ENCODE measurements around the gene PDE6C. TPM values are rescaled to one million over a fixed set of nuclear protein-coding genes. Genes with fewer than 3 reads are reported as not detected.

Gene PDE6C
- total RNA-seq, 1 donor from 2014 or later = not detected

DNA sequence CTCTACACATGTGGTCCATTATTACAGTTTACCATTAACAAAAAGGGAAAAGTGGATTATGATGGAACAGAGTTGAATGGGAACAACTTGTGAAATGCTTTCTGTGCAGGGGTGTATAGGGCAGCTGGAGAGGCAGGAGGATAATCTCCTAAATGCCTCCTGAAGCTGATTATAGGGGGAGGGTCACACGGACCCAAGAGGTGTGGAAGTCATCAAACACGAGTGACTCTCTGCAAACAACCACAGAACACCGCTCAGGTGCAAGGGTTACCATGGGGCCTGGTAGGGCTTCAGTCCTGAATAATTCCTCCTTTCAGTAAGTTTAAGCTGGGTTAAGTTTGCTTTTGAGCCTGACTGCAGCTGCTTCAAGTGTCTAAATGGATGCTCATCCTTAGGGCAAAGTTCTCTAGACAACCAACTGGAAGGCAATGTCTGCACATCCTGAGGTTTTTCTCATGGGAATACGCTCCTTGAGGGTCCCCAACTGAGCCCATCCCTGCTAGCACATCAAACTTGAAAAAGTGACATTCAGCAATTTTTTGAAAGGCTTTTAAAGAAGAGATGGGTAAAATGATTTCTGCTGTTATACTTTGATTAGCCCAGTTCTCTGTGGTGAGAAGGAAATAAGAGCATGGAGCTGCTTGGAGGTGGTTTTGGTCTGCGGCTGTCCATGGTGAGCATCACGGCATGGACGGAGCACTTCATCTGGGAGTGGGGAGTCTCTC lies 1.9 kb downstream of the PDE6C start:
- TF ChIP-seq, protein P1, sequence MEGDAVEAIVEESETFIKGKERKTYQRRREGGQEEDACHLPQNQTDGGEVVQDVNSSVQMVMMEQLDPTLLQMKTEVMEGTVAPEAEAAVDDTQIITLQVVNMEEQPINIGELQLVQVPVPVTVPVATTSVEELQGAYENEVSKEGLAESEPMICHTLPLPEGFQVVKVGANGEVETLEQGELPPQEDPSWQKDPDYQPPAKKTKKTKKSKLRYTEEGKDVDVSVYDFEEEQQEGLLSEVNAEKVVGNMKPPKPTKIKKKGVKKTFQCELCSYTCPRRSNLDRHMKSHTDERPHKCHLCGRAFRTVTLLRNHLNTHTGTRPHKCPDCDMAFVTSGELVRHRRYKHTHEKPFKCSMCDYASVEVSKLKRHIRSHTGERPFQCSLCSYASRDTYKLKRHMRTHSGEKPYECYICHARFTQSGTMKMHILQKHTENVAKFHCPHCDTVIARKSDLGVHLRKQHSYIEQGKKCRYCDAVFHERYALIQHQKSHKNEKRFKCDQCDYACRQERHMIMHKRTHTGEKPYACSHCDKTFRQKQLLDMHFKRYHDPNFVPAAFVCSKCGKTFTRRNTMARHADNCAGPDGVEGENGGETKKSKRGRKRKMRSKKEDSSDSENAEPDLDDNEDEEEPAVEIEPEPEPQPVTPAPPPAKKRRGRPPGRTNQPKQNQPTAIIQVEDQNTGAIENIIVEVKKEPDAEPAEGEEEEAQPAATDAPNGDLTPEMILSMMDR (IDR thresholded peaks at IDR 0.05) = no peak
- Mint-ChIP-seq H3K27me3 (ENCODE audit: low read depth) (peaks cover 2% of the 10 kb centered on the region), H3K9me3 (ENCODE audit: low read depth) (no peaks in the 10 kb centered on the region), H3K4me3 (ENCODE audit: unreplicated experiment) (no peak overlapping the region), H3K27ac (ENCODE audit: unreplicated experiment) (no peak overlapping the region), H3K4me1 (ENCODE audit: low read depth) (peaks cover 11% of the 10 kb centered on the region), H3K36me3 (ENCODE audit: low read depth) (no peaks in the 10 kb centered on the region)
- no peak for DNase-seq (ENCODE audit: low spot score)

DNA sequence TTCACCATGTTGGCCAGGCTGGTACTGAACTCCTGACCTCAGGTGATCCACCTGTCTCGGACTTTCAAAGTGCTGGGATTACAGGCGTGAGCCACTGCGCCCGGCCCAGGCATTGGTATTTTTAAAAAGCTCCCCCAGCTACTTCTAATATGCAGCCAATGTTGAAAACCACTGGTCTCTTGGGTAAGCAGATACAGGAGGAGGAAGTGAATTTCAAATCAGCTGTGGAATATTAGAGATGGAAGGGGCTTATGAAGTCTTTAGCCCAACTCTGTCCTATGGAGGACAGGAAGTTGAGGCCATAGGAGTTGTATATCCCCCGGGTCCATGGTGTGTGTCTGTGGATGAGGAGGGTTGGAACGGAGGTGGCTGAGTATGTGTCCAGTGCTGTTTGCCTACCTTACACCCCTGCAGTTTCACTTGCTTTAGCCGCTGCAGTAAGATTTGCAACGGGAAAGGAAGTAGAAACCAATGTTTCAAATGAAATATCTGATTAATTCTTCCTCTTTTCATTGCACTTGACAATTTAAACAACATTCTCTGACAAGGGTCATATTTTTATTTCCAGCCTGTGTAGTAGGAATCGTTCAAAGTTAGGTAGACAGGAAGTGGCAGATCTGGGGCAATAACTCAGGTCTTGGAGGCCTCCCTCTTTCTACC lies 3.4 kb downstream of the PDE6C start:
- H3K27me3 Mint-ChIP-seq (ENCODE audit: low read depth) = peaks cover 1% of the 10 kb centered on the region
- no peak overlapping the region for H3K4me3 Mint-ChIP-seq (ENCODE audit: unreplicated experiment)
- no peaks in the 10 kb centered on the region for H3K9me3 Mint-ChIP-seq (ENCODE audit: low read depth)
- no peak overlapping the region for H3K27ac Mint-ChIP-seq (ENCODE audit: unreplicated experiment)
- TF ChIP-seq, protein P1 (IDR thresholded peaks at IDR 0.05) = no peak
- H3K4me1 Mint-ChIP-seq (ENCODE audit: low read depth) = peaks cover 11% of the 10 kb centered on the region
- H3K36me3 Mint-ChIP-seq (ENCODE audit: low read depth) = no peaks in the 10 kb centered on the region
- DNase-seq (ENCODE audit: low spot score) = no peak

DNA sequence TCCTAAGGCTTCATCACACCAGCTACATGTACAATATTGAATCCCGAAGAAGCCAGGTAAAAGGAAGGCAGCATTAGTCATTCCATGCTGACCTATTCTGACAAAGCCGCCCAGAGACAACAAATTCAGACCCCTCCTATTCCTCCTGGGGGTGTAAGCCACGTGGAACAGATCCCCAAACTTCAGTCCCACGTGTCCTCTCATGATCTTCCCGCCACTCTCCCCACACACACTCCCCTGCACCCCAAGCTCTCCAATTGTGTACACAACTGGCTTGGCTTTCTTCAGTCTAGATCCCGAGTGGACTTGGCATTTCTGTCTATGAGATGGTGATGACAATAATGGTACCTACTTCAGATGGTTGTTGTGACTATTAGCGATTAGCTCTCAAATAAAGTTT lies 8.6 kb downstream of the PDE6C start:
- TF ChIP-seq, protein P1 (IDR thresholded peaks at IDR 0.05) = no peak
- DNase-seq (ENCODE audit: low spot score) = no peak
- H3K4me1 Mint-ChIP-seq (ENCODE audit: low read depth) = peaks cover 11% of the 10 kb centered on the region
- peaks cover 3% of the 10 kb centered on the region for H3K27me3 Mint-ChIP-seq (ENCODE audit: low read depth)
- no peak overlapping the region for H3K27ac Mint-ChIP-seq (ENCODE audit: unreplicated experiment)
- H3K36me3 Mint-ChIP-seq (ENCODE audit: low read depth) = no peaks in the 10 kb centered on the region
- H3K4me3 Mint-ChIP-seq (ENCODE audit: unreplicated experiment) = no peak overlapping the region
- H3K9me3 Mint-ChIP-seq (ENCODE audit: low read depth) = no peaks in the 10 kb centered on the region

DNA sequence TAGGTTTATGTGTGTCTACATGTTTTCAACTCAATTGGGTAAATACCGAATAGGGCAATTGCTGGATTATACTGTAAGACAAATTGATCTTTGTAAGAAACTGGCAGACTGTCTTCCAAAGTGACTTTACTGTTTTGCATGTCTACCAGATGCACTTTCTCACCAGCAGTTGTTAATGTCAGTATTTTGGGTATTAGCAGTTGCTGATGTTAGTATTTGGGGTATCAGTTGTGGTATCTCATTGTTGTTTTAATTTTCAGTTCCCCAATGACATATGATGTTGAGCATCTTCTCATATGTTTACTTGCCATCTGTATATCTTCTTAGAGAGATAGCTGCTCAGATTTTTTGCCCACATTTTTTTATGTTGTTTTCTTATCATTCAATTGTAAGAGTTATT lies 10.6 kb downstream of the PDE6C start:
- H3K4me3 Mint-ChIP-seq (ENCODE audit: unreplicated experiment) = no peak overlapping the region
- TF ChIP-seq, protein P1 (IDR thresholded peaks at IDR 0.05) = no peak
- no peak overlapping the region for H3K27ac Mint-ChIP-seq (ENCODE audit: unreplicated experiment)
- no peaks in the 10 kb centered on the region for H3K36me3 Mint-ChIP-seq (ENCODE audit: low read depth)
- peaks cover 3% of the 10 kb centered on the region for H3K27me3 Mint-ChIP-seq (ENCODE audit: low read depth)
- no peak for DNase-seq (ENCODE audit: low spot score)
- no peaks in the 10 kb centered on the region for H3K9me3 Mint-ChIP-seq (ENCODE audit: low read depth)
- H3K4me1 Mint-ChIP-seq (ENCODE audit: low read depth) = peaks cover 20% of the 10 kb centered on the region

DNA sequence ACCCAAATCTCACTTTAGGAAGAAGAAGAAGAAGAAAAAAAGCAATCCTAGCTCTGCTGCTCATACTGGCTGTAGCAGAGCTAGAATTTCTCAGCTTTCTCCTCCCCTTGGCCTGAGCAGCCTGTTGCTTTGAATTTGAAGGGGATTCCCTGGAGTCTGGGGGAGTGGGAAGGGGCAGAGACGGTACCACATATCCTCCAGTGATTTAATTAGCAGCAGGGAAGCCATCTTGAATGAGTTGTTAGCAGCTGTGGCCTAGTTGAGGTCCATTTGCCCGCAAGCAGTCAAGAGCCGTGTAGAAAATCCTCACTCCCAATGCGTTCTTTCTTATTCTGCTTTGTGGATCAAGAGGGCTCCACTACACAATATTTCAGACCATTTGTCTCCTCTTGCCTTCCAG lies 16.5 kb downstream of the PDE6C start:
- H3K4me3 Mint-ChIP-seq (ENCODE audit: unreplicated experiment) = no peak overlapping the region
- H3K27ac Mint-ChIP-seq (ENCODE audit: unreplicated experiment) = no peak overlapping the region
- TF ChIP-seq, protein P1 (IDR thresholded peaks at IDR 0.05) = no peak
- no peaks in the 10 kb centered on the region for H3K36me3 Mint-ChIP-seq (ENCODE audit: low read depth)
- H3K9me3 Mint-ChIP-seq (ENCODE audit: low read depth) = peaks cover 5% of the 10 kb centered on the region
- H3K27me3 Mint-ChIP-seq (ENCODE audit: low read depth) = no peaks in the 10 kb centered on the region
- H3K4me1 Mint-ChIP-seq (ENCODE audit: low read depth) = peaks cover 24% of the 10 kb centered on the region
- no peak for DNase-seq (ENCODE audit: low spot score)
